ENCODE results near the gene SYT6.

SYT6 gene

GRCh38 chr1:114043548-114043947 lies 110.1 kb downstream of the SYT6 start:
- DNase-seq: no peak
- in situ Hi-C loops (cut with MboI; ENCODE audit: low pct_unique_long_range_greater_than_20kb, low sequenced_read_pairs): no loop called here

DNA sequence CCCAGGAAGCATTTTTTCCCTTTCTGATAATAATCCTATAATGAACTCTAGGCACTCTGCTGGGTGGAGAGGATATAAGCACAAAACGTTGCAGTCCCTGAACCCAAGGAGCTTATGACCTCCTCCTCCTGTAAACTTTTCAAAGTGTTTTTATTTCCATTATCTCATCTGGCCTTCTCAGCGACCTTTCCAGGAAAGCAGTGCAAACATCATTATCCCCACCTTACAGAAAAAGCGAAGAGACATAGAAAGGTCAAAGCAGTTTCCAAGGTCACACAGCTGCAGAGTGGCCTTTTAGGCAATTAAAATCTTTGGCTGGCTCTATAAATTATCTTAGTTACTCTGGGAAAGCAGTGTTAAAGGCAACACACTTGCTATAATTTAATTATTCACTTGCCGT lies 110.6 kb downstream of the SYT6 start:
- no peak for DNase-seq
- in situ Hi-C loops (cut with MboI; ENCODE audit: low pct_unique_long_range_greater_than_20kb, low sequenced_read_pairs): no loop called here

DNA sequence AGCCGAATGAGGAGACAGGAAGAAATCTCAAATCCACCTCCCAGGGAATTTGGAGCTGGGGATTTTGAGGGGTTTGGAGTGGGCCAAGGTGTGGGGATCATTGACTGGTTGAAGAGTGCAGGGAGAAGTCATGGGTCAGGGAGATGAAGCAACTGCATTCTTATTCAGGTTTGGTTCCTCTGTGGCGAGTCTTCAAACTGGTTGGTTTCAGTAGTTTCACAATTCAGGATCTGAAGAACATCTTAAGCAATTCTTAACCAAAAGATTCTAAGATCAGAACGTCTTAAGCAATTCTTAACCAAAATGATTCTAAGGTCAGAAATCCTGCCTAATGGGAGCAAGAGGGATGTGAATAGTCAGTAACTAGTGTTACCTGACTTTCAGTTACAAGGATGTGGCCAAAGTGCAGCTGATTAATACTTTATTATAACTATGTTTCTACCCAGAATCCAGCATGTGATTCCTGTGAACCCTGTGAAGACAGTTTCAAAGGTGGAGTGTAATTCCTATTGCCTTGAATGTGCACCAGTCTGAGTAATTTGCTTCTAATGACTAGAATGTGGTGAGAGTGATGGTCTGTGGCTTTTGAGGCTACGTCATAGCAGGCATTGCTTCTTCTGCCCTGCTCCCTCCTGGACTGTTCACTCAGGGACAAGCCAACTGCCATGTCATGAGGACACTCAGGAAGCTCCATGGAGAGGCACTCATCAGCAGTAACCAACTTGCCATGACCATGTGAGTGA lies 113.2 kb downstream of the SYT6 start:
- in situ Hi-C loops (cut with MboI; ENCODE audit: low pct_unique_long_range_greater_than_20kb, low sequenced_read_pairs): no loop called here
- DNase-seq: no peak

Measured in KBM-7 (cell line).